Measurements from ENCODE around the gene SNAP29.

DNA sequence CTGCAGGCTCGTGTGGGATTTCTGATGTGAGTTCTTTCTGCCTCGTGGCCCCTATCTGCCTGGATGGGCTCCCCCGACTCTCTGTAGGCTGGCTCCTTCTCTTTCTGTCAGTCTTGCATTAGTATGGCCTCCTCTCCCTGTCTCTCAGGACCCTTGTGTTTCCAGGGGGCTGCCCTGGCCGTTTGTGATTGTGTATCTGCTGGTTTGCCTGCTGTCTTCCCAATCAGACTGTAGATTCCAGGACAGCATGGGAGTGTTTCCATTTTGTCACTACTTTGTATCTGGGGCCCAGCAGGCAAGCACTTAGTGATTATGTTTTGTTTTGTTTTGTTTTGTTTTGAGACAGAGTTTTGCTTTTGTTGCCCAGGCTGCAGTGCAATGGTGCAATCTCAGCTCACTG lies 25.6 kb downstream of the SNAP29 start:
- TF ChIP-seq, protein P1, sequence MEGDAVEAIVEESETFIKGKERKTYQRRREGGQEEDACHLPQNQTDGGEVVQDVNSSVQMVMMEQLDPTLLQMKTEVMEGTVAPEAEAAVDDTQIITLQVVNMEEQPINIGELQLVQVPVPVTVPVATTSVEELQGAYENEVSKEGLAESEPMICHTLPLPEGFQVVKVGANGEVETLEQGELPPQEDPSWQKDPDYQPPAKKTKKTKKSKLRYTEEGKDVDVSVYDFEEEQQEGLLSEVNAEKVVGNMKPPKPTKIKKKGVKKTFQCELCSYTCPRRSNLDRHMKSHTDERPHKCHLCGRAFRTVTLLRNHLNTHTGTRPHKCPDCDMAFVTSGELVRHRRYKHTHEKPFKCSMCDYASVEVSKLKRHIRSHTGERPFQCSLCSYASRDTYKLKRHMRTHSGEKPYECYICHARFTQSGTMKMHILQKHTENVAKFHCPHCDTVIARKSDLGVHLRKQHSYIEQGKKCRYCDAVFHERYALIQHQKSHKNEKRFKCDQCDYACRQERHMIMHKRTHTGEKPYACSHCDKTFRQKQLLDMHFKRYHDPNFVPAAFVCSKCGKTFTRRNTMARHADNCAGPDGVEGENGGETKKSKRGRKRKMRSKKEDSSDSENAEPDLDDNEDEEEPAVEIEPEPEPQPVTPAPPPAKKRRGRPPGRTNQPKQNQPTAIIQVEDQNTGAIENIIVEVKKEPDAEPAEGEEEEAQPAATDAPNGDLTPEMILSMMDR (IDR thresholded peaks at IDR 0.05; ENCODE audit: low read length) = no peak
- no peak for TF ChIP-seq EZH2 (optimal IDR thresholded peaks at IDR 0.05; ENCODE audit: low read depth, low read length)
- TF ChIP-seq EZH2phosphoT487 (IDR thresholded peaks at IDR 0.05; ENCODE audit: low read length) = no peak

Measured in MM.1S (cell line).